Caco-2 (cell line): Measurements from ENCODE around the gene DLG1. TPM values are rescaled to one million over a fixed set of nuclear protein-coding genes. Genes with fewer than 3 reads are reported as not detected.
A peak's percentile ranks its signal among the peaks of the same experiment; 100 is the strongest.

Source experiments
- BruUV-seq: library from RNA; stranded (reverse); fragments of 400-500 nt; replicated peaks from 2 replicates; lab custom pipeline; 2021; lab: Mats Ljungman, UMichigan
- CTCF ChIA-PET: fragments of 300-600 bp; sonication (Branson Sonifier 250); formaldehyde crosslinking; loops from one replicate; lab custom pipeline; 2022; ENCODE audit warnings: antibody characterized with exemption; lab: Charles Lee
- POLR2A ChIA-PET: fragments of 300-600 bp; sonication (Branson Sonifier 250); formaldehyde crosslinking; loops from one replicate; lab custom pipeline; 2022; ENCODE audit warnings: antibody characterized with exemption; lab: Charles Lee
- DNase-seq, 2 experiments: peaks; one replicate each; pipeline versions ENCODE4 v3.0.0 to v3.0.0-alpha.2; 2020 to 2022
- H3K27me3 ChIP-seq: replicated peaks from 2 replicates; pipeline ENCODE4 v1.6.0; 2011; ENCODE audit warnings: low read length; ENCODE audit not compliant: control insufficient read depth, insufficient read depth
- H3K36me3 ChIP-seq: 2 replicates; pipeline ENCODE4 v1.5.1; 2011; ENCODE audit warnings: low read length; ENCODE audit not compliant: control insufficient read depth, insufficient read depth
- H3K4me1 ChIP-seq: fragments of 250-450 bp; sonication (Bioruptor Pico); 2 replicates; pipeline ENCODE4 v1.5.1; 2020; ENCODE audit warnings: mild to moderate bottlenecking
- H3K4me3 ChIP-seq: 2 replicates; pipeline ENCODE4 v1.5.1; 2011; ENCODE audit warnings: low read depth, mild to moderate bottlenecking, control low read depth, low read length
- H3K9me3 ChIP-seq: fragments of 250-450 bp; sonication (Bioruptor Pico); 2 replicates; pipeline ENCODE4 v1.5.1; 2020; ENCODE audit warnings: mild to moderate bottlenecking, moderate library complexity
- H3K27ac Mint-ChIP-seq: one replicate; pipeline ENCODE4 v1.8.0; 2022; ENCODE audit warnings: mixed read lengths; ENCODE audit not compliant: unreplicated experiment
- H3K27me3 Mint-ChIP-seq: one replicate; pipeline ENCODE4 v1.8.0; 2022; ENCODE audit warnings: mixed read lengths; ENCODE audit not compliant: insufficient read depth, unreplicated experiment
- H3K36me3 Mint-ChIP-seq: one replicate; pipeline ENCODE4 v1.8.0; 2022; ENCODE audit warnings: mild to moderate bottlenecking, mixed read lengths; ENCODE audit not compliant: insufficient read depth, unreplicated experiment
- H3K4me1 Mint-ChIP-seq: one replicate; pipeline ENCODE4 v1.8.0; 2022; ENCODE audit warnings: low read depth, mixed read lengths; ENCODE audit not compliant: unreplicated experiment
- H3K4me3 Mint-ChIP-seq: one replicate; pipeline ENCODE4 v1.8.0; 2022; ENCODE audit warnings: mild to moderate bottlenecking, moderate library complexity, mixed read lengths; ENCODE audit not compliant: unreplicated experiment
- H3K9me3 Mint-ChIP-seq: one replicate; pipeline ENCODE4 v1.8.0; 2022; ENCODE audit warnings: mixed read lengths; ENCODE audit not compliant: unreplicated experiment
- CTCF ChIP-seq, 2 experiments: fragments of 200-600 bp in 1 of 2; IDR thresholded peaks; 1 replicate in 1 of 2; 2 replicates in 1 of 2; pipeline versions ENCODE4 v1.5.1 to v1.8.0; 2011 to 2022; ENCODE audit warnings: antibody characterized with exemption in 1 of 2, control low read depth in 1 of 2, inconsistent platforms in 1 of 2, low read depth in 1 of 2, low read length in 1 of 2, mild to moderate bottlenecking in 1 of 2, moderate library complexity in 1 of 2; ENCODE audit not compliant: insufficient read depth in 1 of 2, severe bottlenecking in 1 of 2, unreplicated experiment in 1 of 2
- intact Hi-C: fragments of 100-400 bp; cut with micrococcal nuclease; formaldehyde crosslinking; loops from one replicate; pipeline ENCODE4 v1.10.0; 2022; ENCODE audit not compliant: unreplicated experiment
- total RNA-seq: library from RNA; stranded (reverse); gene quantifications from 2 replicates; pipeline ENCODE4 v1.2.3, GENCODE V29; 2022

Gene DLG1
- total RNA-seq, 1 experiment from 2014 or later = 167 TPM

- H3K4me1 Mint-ChIP-seq = peaks cover under 1% of the 10 kb centered on the region
- TF ChIP-seq CTCF (IDR thresholded peaks at IDR 0.05; ENCODE audit: insufficient read depth in 1 of 2, low read depth in 1 of 2, low read length in 1 of 2, severe bottlenecking in 1 of 2, unreplicated experiment in 1 of 2) = no peak
- no peaks in the 10 kb centered on the region for H3K9me3 Mint-ChIP-seq
- H3K27me3 Mint-ChIP-seq = no peaks in the 10 kb centered on the region
- no TSS peak for BruUV-seq
- no peak overlapping the region for H3K4me3 ChIP-seq
- intact Hi-C loops = no loop called here
- peaks cover 38% of the 10 kb centered on the region for H3K36me3 Mint-ChIP-seq
- peak in 1 of 2 experiments; percentile 26 for DNase-seq
- H3K27ac Mint-ChIP-seq = no peak overlapping the region
- no peaks in the 10 kb centered on the region for H3K27me3 ChIP-seq
- H3K4me1 ChIP-seq = peaks cover 11% of the 10 kb centered on the region
- H3K4me3 Mint-ChIP-seq = no peak overlapping the region
- no peaks in the 10 kb centered on the region for H3K36me3 ChIP-seq
- ChIA-PET CTCF (no interaction called here), POLR2A (no interaction called here)
- H3K9me3 ChIP-seq = no peaks in the 10 kb centered on the region
Measured at GRCh38 chr3:197025736-197026480, 272.5 kb downstream of the DLG1 start.

DNA sequence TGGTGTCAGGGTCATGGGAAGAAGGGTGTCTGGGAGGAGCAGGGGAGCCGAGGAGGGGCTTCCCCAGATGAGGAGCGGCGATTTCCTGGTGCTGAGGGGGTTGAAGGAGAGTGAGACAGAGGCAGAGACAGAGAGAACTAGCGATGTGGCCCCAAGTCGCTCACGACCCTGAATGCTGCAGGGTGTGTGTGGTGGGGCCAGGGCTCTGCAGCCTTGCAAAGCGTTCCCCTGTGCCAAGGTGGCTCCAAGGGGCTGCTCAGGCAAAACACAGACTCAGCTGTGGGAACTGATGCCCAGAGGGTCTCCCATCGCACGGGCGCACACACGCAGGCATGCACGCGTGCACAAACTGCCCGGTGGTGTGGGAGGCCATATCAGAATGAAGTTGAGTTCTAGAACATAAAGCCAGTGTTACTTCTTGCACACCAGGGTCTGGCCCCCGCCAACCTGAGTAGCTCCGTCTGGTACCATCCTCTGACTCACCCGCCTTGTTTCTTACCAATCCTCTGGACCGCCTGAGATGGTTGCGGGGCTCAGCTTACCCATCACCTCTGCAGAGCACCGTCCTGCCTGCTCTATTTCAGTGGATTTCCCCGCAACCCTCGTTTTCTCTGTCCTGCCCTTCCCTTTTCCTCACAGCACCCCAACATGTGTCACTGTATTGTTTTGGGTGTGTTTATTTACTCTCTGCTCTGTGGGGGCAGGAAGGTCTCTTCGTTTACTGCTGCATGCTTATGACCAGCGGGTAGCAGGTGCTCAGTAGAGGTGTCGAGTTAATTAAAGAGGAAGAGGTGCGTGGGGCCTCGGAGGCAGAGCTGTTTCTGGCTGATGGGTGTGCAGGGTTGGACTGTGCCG, 273.3 kb downstream of the DLG1 start:
- CTCF ChIA-PET = no interaction called here
- Mint-ChIP-seq H3K27ac (no peak overlapping the region), H3K27me3 (no peaks in the 10 kb centered on the region), H3K4me3 (no peak overlapping the region), H3K36me3 (peaks cover 34% of the 10 kb centered on the region), H3K4me1 (no peaks in the 10 kb centered on the region), H3K9me3 (no peaks in the 10 kb centered on the region)
- H3K27me3 ChIP-seq = no peaks in the 10 kb centered on the region
- peaks cover 6% of the 10 kb centered on the region; the same call in 1 of the 2 replicates for H3K4me1 ChIP-seq
- no peaks in the 10 kb centered on the region for H3K9me3 ChIP-seq
- no peak overlapping the region for H3K4me3 ChIP-seq
- no peaks in the 10 kb centered on the region for H3K36me3 ChIP-seq
- peak in 1 of 2 experiments; percentile 21 for DNase-seq
- no TSS peak for BruUV-seq
- TF ChIP-seq CTCF (IDR thresholded peaks at IDR 0.05; ENCODE audit: insufficient read depth in 1 of 2, low read depth in 1 of 2, low read length in 1 of 2, severe bottlenecking in 1 of 2, unreplicated experiment in 1 of 2) = no peak
- POLR2A ChIA-PET = no interaction called here
- intact Hi-C loops = no loop called here

DNA sequence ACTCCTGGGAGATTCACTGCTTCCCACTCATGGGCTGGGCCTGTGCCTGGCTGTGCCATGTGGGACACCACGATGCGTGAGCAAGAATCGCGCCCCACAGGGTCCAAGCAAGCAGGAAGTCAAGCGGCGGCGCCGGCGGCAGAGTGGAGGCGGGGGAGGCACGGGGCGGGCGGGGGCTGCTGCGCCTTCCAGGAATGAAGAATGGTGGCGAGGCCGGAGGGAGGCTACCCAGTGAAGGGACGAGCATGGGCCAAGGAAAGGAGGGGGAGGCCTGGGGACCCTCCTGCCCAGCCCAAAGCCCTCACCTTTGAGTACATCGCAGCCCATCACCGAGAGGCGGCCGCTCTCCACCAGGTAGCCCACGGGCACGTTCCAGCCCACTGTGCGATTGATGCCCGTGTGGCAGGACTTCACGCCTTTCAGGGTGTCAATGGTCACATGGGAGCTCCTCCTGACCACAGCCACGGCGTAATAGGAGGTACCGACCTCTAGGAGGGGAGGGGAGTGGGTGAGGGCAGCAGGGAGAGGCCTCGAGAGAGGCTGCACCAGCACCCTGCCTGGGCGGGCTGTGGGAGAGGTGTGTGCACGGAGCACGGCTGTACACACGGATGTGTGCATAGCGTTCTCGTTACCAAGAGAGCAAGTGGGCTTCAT, 274.3 kb downstream of the DLG1 start:
- H3K4me1 Mint-ChIP-seq = no peaks in the 10 kb centered on the region

More for the DNA sequence above, 274.3 kb downstream of the DLG1 start:
- Histone ChIP-seq H3K27me3 (no peaks in the 10 kb centered on the region), H3K9me3 (no peaks in the 10 kb centered on the region), H3K4me3 (no peak overlapping the region), H3K36me3 (no peaks in the 10 kb centered on the region), H3K4me1 (peaks cover 6% of the 10 kb centered on the region; the same call in 1 of the 2 replicates)
- no peak overlapping the region for H3K4me3 Mint-ChIP-seq
- no peaks in the 10 kb centered on the region for H3K27me3 Mint-ChIP-seq
- ChIA-PET CTCF (no interaction called here), POLR2A (no interaction called here)
- peak in 1 of 2 experiments; percentile 29 for DNase-seq
- H3K9me3 Mint-ChIP-seq = no peaks in the 10 kb centered on the region
- H3K36me3 Mint-ChIP-seq = peaks cover 27% of the 10 kb centered on the region
- BruUV-seq = no TSS peak
- H3K27ac Mint-ChIP-seq = no peak overlapping the region
- intact Hi-C loops = no loop called here
- TF ChIP-seq CTCF (IDR thresholded peaks at IDR 0.05; ENCODE audit: insufficient read depth in 1 of 2, low read depth in 1 of 2, low read length in 1 of 2, severe bottlenecking in 1 of 2, unreplicated experiment in 1 of 2) = no peak
